Skeletal muscle tissue (tissue), 4 donors: ENCODE measurements around the gene ACAN. TPM values are rescaled to one million over a fixed set of nuclear protein-coding genes. Genes with fewer than 3 reads are reported as not detected.
"Not testable (repeated sequence)": the region's sequence is repeated elsewhere in the genome, so short reads cannot be mapped to it uniquely, and the experiment has no call there.

Experiments
- H3K27ac ChIP-seq: one replicate; pipeline ENCODE4 v1.7.0; 2013; ENCODE audit warnings: mild to moderate bottlenecking, low read depth, low read length, inconsistent platforms
- H3K27me3 ChIP-seq, 3 donors: one replicate each; pipeline ENCODE4 v1.7.0; 2013; ENCODE audit warnings: low read length in 3 of 3; ENCODE audit not compliant: control insufficient read depth in 3 of 3, insufficient read depth in 3 of 3
- H3K36me3 ChIP-seq, 3 donors: one replicate each; pipeline ENCODE4 v1.7.0; 2013; ENCODE audit warnings: low read length in 3 of 3; ENCODE audit not compliant: control insufficient read depth in 3 of 3, insufficient read depth in 3 of 3
- H3K4me1 ChIP-seq, 3 donors: one replicate each; pipeline ENCODE4 v1.7.0; 2013; ENCODE audit warnings: low read length in 3 of 3, mild to moderate bottlenecking in 3 of 3; ENCODE audit not compliant: control insufficient read depth in 3 of 3, insufficient read depth in 3 of 3
- H3K4me3 ChIP-seq, 3 donors: one replicate each; pipeline ENCODE4 v1.7.0; 2013; ENCODE audit warnings: low read length in 3 of 3
- H3K9ac ChIP-seq, 3 donors: one replicate each; pipeline ENCODE4 v1.7.0; 2013; ENCODE audit warnings: low read length in 3 of 3, mild to moderate bottlenecking in 3 of 3, moderate library complexity in 2 of 3, low read depth in 1 of 3
- H3K9me3 ChIP-seq, 3 donors: one replicate each; pipeline ENCODE4 v1.7.0; 2013; ENCODE audit warnings: low read length in 3 of 3; ENCODE audit not compliant: control insufficient read depth in 3 of 3
- total RNA-seq: library from RNA; depleted of rRNA; stranded (reverse); fragments of >200 nt; gene quantifications from one replicate; pipeline ENCODE4 v1.2.3, GENCODE V29; 2014
- donor health status: Osteomylitis.

The ACAN gene
- total RNA-seq, 1 donor from 2014 or later: 13.6 TPM

GRCh38 chr15:88911766-88912118 lies 108.5 kb downstream of the ACAN start:
- Histone ChIP-seq H3K27ac (peak overlapping the region; percentile 99), H3K9me3 (no peaks in the 10 kb centered on the region), H3K9ac (peak overlapping the region; percentile 91 to 97 (median 95)), H3K4me1 (peaks cover 47 to 68% (median 58%) of the 10 kb centered on the region in 3 donors), H3K4me3 (peak overlapping the region; percentile 77 to 90 (median 87)), H3K36me3 (peaks cover 20 to 36% (median 22%) of the 10 kb centered on the region in 3 donors), H3K27me3 (no peaks in the 10 kb centered on the region)

- peaks cover 44 to 60% (median 50%) of the 10 kb centered on the region in 3 donors for H3K4me1 ChIP-seq
- peaks cover 16 to 29% (median 18%) of the 10 kb centered on the region in 3 donors for H3K36me3 ChIP-seq
- H3K27me3 ChIP-seq: no peaks in the 10 kb centered on the region
- peak overlapping the region; percentile 77 to 90 (median 87) for H3K4me3 ChIP-seq
- H3K9ac ChIP-seq: peak overlapping the region; percentile 91 to 97 (median 95)
- H3K9me3 ChIP-seq: no peaks in the 10 kb centered on the region
- H3K27ac ChIP-seq: peak overlapping the region; percentile 99
Measured at GRCh38 chr15:88912500-88912921, 109.3 kb downstream of the ACAN start.

GRCh38 chr15:88913017-88913849 lies 110.0 kb downstream of the ACAN start, which contains the start of gene MFGE8:
Gene MFGE8, minus strand, starts transcription at chr15:88913379. Its CDS starts 60 bp downstream, at chr15:88913319.
- H3K9ac ChIP-seq: peak within 1 kb of the TSS; percentile 91 to 97 (median 95)
- peak within 1 kb of the TSS; percentile 99 for H3K27ac ChIP-seq
- no peaks in the 10 kb centered on the region for H3K27me3 ChIP-seq
- H3K9me3 ChIP-seq: no peaks in the 10 kb centered on the region
- H3K36me3 ChIP-seq: peaks cover 12 to 23% (median 15%) of the 10 kb centered on the region in 3 donors
- H3K4me3 ChIP-seq: peak within 1 kb of the TSS; percentile 77 to 90 (median 87)
- peaks cover 37 to 53% (median 43%) of the 10 kb centered on the region in 3 donors for H3K4me1 ChIP-seq

GRCh38 chr15:88913850-88914169 lies 110.6 kb downstream of the ACAN start:
- Histone ChIP-seq H3K27ac (peak overlapping the region; percentile 99), H3K36me3 (peaks cover 9 to 17% (median 9%) of the 10 kb centered on the region in 3 donors), H3K27me3 (no peaks in the 10 kb centered on the region), H3K4me3 (peak overlapping the region; percentile 77 to 90 (median 87)), H3K9me3 (no peaks in the 10 kb centered on the region), H3K9ac (peak overlapping the region in 2 of 3 donors; percentile 95 to 97), H3K4me1 (peaks cover 33 to 53% (median 37%) of the 10 kb centered on the region in 3 donors)

- H3K27me3 ChIP-seq: no peaks in the 10 kb centered on the region
- no peak overlapping the region for H3K4me3 ChIP-seq
- peaks cover 0 to 2% (median 0%) of the 10 kb centered on the region in 3 donors for H3K36me3 ChIP-seq
- no peaks in the 10 kb centered on the region for H3K9me3 ChIP-seq
- H3K9ac ChIP-seq: no peak overlapping the region
- no peak overlapping the region for H3K27ac ChIP-seq
- H3K4me1 ChIP-seq: peaks cover 18 to 44% (median 24%) of the 10 kb centered on the region in 3 donors
Measured at GRCh38 chr15:88915354-88915753, 112.1 kb downstream of the ACAN start.

GRCh38 chr15:88917760-88918159 lies 114.5 kb downstream of the ACAN start:
- H3K27ac ChIP-seq: peak overlapping the region; percentile 83
- H3K9me3 ChIP-seq: no peaks in the 10 kb centered on the region
- no peaks in the 10 kb centered on the region for H3K27me3 ChIP-seq
- H3K36me3 ChIP-seq: no peaks in the 10 kb centered on the region
- H3K4me3 ChIP-seq: no peak overlapping the region
- H3K9ac ChIP-seq: no peak overlapping the region
- peaks cover 3 to 22% (median 10%) of the 10 kb centered on the region in 3 donors for H3K4me1 ChIP-seq

GRCh38 chr15:88918738-88919137 lies 115.5 kb downstream of the ACAN start:
- Histone ChIP-seq H3K9ac (peak overlapping the region in 1 of 3 donors; percentile 56), H3K4me3 (no peak overlapping the region), H3K36me3 (no peaks in the 10 kb centered on the region), H3K9me3 (no peaks in the 10 kb centered on the region), H3K27ac (peak overlapping the region; percentile 83), H3K4me1 (peaks cover 0 to 19% (median 5%) of the 10 kb centered on the region in 3 donors), H3K27me3 (no peaks in the 10 kb centered on the region)

- Histone ChIP-seq H3K9ac (no peak overlapping the region), H3K4me1 (peaks cover 0 to 14% (median 4%) of the 10 kb centered on the region in 3 donors), H3K4me3 (no peak overlapping the region), H3K9me3 (no peaks in the 10 kb centered on the region), H3K27me3 (no peaks in the 10 kb centered on the region), H3K27ac (no peak overlapping the region), H3K36me3 (no peaks in the 10 kb centered on the region)
Measured at GRCh38 chr15:88920186-88920891, 117.1 kb downstream of the ACAN start.

GRCh38 chr15:88920892-88921435 lies 117.7 kb downstream of the ACAN start:
- not testable (repeated sequence) for H3K9me3 ChIP-seq, H3K27me3 ChIP-seq, H3K4me3 ChIP-seq, H3K27ac ChIP-seq, H3K36me3 ChIP-seq, H3K9ac ChIP-seq
- peaks cover 0 to 12% (median 2%) of the 10 kb centered on the region in 3 donors for H3K4me1 ChIP-seq
